GM21737 (cell line): ENCODE measurements around the gene PTPRO.

ENCODE experiments used
- ATAC-seq: cut with Tn5 transposase; IDR thresholded peaks from one replicate; pipeline ENCODE4 v1.9.1; 2021; ENCODE audit warnings: mild to moderate bottlenecking, moderate library complexity; ENCODE audit not compliant: unreplicated experiment

Gene PTPRO

GRCh38 chr12:15634010-15634683 lies 311.8 kb downstream of the PTPRO start:
- ATAC-seq, result no peak

- no peak for ATAC-seq
These were observed 314.0 kb downstream of the PTPRO start for GRCh38 chr12:15636060-15636890.

DNA sequence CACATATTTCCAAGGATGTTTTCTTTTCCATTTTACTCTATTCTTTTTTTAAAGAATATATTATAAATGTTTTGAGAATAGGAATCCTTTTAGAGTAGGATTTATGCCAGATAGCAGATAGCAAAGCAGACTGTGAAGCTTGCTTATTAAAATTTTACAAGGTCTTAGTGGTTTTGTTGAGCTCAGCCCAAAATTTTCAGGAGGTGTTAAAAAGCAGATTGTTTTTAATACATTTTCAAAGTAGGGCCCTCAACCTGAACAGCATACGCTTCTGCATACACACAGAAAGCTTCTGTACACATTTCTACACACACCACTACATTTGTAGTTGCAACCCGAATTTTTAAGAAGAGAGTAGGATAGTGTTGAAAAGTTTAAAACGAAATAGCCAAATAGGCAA lies 315.9 kb downstream of the PTPRO start:
- no peak for ATAC-seq

DNA sequence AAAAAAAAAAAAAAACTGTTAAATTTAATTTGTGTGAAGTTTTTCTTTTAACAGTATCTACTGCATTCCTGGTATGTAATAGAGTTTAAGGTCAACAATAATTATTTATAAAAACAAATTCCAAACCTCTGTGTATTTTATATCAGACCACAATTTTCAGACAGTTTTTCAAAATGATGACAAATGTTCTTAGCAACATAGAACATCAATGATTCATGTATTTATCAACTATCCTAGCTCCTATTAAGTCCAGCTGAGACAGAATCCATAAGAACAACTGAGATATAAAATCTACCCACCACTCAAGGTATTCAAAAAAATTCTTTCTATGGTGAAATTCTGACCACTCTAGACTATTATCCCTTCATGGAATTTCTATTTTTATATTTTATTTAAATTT lies 322.4 kb downstream of the PTPRO start:
- ATAC-seq, result no peak

DNA sequence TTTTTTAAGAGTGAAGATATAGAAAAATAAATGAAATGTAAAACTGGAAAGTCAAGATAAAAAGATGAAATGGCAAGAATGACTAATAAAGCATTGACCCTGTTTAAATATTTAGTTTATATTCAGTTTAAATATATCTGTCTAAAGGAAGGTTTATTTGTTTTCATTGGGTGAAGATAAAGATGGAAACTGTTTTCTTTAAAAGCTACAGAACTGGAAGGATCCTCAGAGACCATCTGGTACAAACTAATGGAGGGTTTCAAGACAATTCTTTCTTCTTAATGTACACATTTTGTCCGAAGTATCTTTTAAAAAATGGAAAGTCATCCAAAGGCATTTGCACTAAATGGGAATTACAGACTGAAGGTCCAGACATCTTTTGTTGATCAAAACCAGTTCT lies 324.3 kb downstream of the PTPRO start:
- ATAC-seq, result no peak
